C1 segment of cervical spinal cord (tissue), 14 donors: Measurements from ENCODE around the gene HMGCLL1.

Experiments
- DNase-seq, 14 donors: peaks; one replicate each; lab custom pipeline; 2025; lab: John Stamatoyannopoulos, UW

HMGCLL1 gene

DNA sequence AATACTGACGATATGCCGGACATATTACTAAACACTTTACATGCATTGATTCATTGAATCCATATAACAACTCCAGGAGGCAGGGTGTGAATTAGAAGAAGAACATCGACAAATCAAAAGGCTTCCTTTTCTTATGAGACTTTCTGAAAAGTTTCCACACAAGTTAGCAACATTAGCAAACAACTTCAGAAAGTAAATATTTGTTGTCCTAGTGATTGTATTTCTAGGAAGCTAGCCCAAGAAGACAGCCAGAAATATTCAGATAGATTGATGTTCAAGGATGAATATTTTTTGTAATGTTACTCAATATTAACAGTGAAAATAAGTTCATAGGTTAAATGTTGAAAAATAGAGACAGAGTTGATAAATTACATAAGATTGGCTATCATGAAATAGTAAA lies 131.1 kb downstream of the HMGCLL1 start:
- DNase-seq = no peak

DNA sequence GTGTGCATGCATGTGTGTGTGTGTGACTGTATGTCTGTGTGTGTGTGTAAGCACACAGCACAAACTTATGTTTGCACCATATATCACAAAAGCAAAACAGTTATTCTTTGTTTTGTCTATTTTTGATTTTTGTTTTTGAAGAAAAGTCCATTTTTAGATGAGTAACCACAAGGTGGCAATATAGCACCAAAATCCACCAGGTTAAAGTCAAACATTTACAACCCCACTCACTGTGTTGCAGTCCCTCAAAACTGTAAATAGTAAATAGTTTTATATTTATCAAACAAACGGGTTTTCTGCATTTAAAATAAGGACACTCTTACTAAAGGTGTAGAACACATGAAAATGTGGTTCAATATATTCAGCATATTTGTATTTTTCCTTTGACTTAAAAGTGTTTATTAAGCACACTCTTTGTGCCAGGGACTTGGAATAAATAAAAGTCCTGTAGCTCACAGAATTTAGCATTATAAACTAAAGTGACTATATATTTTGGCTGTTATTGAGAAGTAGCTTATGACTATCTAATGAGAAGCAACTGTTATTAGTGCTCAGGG lies 133.3 kb downstream of the HMGCLL1 start:
- DNase-seq = no peak

DNA sequence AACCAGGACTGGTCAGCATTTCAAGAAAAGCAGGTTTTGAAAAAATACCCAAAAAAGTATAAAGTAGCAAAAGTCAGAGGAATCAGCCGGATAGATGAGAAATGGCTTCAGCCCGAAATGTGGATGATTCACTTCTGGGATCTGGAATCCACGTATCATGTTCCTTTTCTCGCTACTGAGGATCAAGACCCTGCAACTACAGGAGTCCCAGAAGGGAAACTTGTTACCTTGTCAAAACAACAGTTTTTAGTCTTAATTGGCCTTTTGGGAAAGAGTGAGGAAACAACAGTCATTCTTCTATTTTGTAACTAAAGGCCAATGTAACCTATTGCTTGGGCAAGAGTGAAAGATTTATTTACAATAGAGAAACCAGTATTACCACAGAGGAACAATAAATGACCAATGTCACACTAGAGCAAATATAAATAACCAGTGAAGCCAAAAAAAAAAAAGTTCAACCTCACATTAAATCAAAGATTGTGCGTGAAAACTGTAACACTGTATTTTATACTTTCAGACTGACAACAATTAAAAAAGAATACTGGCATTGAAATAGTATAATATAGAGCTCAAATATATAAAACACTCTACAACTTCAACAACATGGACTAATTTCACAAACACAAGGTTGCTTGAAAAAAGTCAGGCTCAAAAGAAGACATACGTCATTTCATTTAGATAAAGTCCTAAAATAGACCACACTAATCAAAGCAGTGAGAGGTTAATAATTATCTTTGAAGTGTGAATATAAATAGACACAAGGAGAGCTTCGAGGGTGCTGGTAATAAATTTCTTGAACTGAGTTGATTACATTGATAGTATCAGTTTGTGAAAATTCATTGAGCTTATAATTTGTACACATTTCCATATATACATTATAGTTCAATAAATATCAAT lies 135.5 kb downstream of the HMGCLL1 start:
- DNase-seq = no peak

DNA sequence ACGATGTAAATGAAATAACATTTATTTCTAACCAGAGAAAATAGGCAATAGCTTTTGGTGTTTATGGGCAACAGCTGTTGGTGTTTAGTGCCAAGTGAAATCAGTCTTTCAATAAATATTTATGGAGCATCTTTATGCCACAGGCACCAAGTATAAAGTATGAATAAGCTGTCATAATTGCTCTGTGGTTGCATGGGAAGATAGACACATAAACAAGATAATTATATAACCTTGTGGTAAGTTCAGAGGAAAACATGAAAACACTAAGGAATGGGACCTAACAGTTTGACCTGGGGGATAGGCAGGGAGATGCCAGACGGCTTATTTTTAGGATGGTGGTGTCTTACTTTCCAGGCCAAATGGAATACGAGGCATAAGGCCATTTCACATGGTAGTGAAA lies 140.8 kb downstream of the HMGCLL1 start:
- DNase-seq = no peak

- no peak for DNase-seq
Observed at GRCh38 chr6:55437141-55437540, 141.9 kb downstream of the HMGCLL1 start.

DNA sequence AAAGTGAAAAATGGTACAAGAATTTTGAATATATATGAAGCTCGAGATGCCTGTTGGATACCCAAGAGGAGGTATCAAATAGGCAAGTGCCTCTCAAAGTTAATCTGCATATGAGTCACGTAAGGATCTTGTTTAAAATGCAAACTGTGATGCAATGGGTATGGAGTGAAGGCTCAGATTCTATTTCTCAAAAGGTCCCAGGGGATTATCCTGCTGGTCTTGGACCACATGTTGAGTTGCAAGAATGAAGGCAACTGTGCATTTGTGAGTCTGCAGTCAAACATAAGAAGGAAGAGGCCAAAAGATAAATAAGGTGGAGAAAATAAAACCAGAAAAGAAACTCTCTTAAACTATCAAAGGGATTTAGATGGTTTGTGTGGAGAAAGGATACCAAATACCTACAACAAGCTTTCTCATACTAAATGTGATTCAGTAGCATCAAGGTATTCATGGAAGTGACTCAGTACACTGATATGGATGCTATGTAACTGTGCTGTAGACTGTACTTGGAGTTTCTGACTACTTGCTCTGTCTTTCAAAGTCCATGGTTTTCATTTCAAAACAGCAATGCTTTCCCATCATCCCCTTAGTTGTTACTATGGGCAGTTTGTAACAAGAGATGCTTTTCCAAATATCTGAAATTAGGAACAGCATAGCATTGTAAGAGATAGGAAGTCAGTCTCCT lies 145.4 kb downstream of the HMGCLL1 start:
- no peak for DNase-seq

GRCh38 chr6:55423933-55424332 lies 155.1 kb downstream of the HMGCLL1 start:
- no peak for DNase-seq

DNA sequence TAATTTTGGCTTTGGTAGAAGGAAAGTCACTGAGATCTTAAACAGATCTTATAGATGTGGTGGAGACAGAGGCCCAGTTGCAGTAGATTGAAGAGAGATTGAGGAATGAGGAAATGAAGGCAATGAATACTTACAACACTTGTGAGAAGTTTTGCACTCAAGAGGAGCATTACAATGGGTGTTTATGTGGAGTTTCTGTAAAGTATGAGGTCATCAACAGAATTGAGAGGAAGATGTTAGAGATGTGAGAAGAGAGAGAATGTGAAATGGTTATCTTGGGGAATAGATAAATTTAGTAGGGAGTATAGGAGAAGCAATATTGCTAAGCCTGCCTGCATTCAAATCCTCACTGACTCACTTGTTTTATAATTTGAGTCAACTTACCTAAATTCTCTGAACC lies 168.3 kb downstream of the HMGCLL1 start:
- no peak for DNase-seq

DNA sequence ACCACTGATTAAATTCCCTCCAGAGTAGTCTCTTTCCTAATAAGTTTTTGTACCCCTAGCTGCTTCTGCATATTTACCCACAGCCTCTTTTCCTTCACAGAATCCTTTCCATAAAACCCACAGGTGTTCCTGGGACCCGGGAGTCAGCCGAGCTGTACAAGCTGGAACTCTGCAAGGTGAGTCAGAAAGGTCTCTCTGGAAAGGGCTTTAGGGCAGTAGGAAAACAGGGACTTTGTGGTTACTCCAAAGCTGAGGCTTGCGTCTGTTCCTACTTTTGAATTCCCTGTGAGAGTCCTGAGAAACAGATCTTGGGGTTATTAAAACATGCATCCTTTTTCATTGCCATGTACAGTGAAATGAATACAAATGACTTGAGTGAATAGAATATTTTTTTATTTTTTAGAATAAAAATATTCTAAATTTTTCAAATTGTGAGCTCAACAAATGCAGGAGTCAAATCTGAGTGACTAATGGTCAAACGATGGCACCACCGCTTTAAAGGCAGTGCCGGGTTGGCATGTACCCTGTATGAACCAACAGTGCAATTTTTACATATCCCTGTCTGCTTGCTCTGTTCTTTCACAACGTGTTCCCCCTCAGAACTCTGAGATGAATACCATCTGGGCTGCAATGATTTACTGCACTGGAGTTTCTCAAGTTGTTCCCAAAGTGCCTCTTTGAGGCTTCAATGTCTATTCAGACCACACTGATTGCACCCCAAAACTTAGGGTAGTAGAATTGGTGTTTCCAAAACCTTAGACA lies 173.3 kb downstream of the HMGCLL1 start:
- DNase-seq = no peak

DNA sequence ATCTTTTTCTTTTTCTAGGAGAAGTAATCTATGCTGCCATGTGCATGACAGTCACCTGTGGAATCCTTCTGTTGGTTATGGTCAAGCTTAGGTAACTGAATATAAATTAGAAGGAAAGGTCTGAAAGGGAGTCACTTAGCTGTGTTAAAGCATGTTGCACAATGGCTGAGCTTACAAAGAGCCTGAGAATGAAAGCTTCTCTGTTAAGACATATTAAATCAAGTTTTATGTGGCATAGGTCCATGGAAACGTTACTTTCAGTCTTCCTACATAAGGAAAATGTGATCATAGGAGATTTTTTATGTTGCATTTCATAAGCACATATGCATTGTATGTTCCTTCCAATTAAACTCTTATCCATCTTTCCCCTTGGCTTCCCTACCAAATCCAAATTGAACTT lies 179.6 kb downstream of the HMGCLL1 start:
- no peak for DNase-seq

DNA sequence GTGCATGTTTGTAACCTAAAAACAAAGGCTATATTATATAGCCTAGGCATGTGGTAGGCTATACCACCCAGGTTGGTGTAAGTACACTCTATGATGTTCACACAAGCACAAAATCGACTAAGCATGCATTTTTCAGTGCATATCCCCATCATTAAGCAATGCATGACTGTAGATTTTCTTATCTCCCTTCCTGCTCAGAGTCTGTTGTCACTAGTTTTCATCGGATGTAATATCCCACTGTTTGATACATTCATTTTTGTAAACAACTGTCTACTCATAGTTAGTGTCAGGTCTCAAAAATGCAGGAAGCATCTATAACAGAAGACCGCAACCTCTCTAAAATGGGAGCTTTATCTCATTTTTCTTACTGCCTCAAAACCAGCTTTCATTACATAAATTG lies 181.0 kb downstream of the HMGCLL1 start:
- DNase-seq = no peak

DNA sequence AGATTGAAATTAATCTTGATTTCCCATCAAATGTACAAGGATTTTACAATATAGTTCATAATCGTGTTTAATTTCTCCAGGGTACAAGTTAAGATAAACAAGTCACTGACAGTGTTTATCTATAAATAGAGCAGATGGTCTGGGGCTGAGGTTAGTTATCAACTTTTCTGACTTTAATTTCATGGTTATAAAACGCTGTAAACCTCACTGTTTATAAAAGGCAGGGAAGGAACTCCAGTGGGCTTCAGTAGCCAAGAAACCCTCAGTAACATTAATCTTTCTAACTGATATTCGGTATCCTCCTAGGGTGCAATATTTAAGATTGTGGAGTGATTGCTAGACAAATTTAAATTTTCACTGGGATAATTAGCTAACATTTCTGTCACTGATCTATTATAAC lies 183.1 kb downstream of the HMGCLL1 start:
- no peak for DNase-seq

DNA sequence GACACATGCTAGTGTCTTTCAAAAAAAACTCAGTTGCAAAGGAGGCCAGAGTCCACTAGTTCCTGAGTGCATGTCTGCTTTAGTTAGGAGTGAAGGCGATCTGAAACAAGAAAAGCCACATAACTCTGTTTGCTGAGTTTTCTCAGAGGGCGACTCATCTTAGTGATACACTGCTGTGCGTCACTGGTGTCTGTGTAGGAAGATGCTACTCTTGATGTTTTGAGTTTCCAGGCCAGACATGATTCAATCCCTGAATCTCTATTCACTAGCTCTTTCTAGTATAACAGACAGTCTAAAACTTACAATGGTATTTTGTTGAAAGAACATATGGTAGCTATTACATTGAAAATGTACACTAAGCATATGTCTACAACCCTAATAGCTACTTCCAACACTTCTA lies 190.8 kb downstream of the HMGCLL1 start:
- DNase-seq = no peak
